ENCODE results near the gene INTS4. TPM values are rescaled to one million over a fixed set of nuclear protein-coding genes. Genes with fewer than 3 reads are reported as not detected.

The INTS4 gene
- total and polyA plus RNA-seq, 2 of the 4 experiments (the other 2 are of a cell fraction): 24.0 to 52.5 TPM

GRCh38 chr11:78010755-78011154 is 16.3 kb upstream of the INTS4 start:
- TF ChIP-seq RAD21 (IDR thresholded peaks at IDR 0.05; ENCODE audit: low read length) (no peak), CEBPB (IDR thresholded peaks at IDR 0.05; ENCODE audit: low read depth, low read length) (no peak), CHD1 (IDR thresholded peaks at IDR 0.05; ENCODE audit: low read depth, low read length) (no peak), BHLHE40 (IDR thresholded peaks at IDR 0.05; ENCODE audit: low read depth, low read length) (no peak), MAFK (IDR thresholded peaks at IDR 0.05; ENCODE audit: low read depth, low read length) (no peak), MXI1 (IDR thresholded peaks at IDR 0.05; ENCODE audit: borderline replicate concordance, low read depth, low read length) (no peak), USF2 (IDR thresholded peaks at IDR 0.05; ENCODE audit: low read depth, low read length) (no peak), POLR2A (IDR thresholded peaks at IDR 0.05; ENCODE audit: low read depth, low read length) (no peak), CTCF (conservative IDR thresholded peaks at IDR 0.05; ENCODE audit: low read depth, low read length) (no peak), RFX5 (IDR thresholded peaks at IDR 0.05; ENCODE audit: low read depth, low read length) (no peak), FOS (IDR thresholded peaks at IDR 0.05; ENCODE audit: low read depth, low read length) (no peak)
- ChIA-PET POLR2A (ENCODE audit: unreplicated experiment) (interaction anchor here (0.7 kb wide), 1 partner anchor 98 kb away, joined by 4 read pairs; no protein-coding TSS in a partner anchor), CTCF (interaction anchor here (0.6 to 1.5 kb wide), 2 partner anchors 11 to 481 kb away, joined by 3 to 4 read pairs; no protein-coding TSS in a partner anchor)
- H3K9me3 ChIP-seq (ENCODE audit: control insufficient read depth, insufficient read depth, low read length): no peaks in the 10 kb centered on the region
- no peak overlapping the region for H2AK5ac ChIP-seq (ENCODE audit: low read depth, low read length)
- H2BK5ac ChIP-seq (ENCODE audit: low read depth, low read length, poor library complexity, severe bottlenecking): no peak overlapping the region
- WGBS, 2 experiments (ENCODE audit: extremely low coverage in 2 of 2, insufficient read length in 1 of 2): no CpG with 5 or more reads among the region's 6 CpGs
- H3K18ac ChIP-seq (ENCODE audit: low read depth, low read length): no peak overlapping the region
- no peak overlapping the region for H4K5ac ChIP-seq (ENCODE audit: low read depth, low read length)
- no peaks in the 10 kb centered on the region for H3K4me1 ChIP-seq (ENCODE audit: control insufficient read depth, insufficient read depth, low read length)
- no peak overlapping the region for H2BK120ac ChIP-seq (ENCODE audit: low read depth, low read length)
- H2BK20ac ChIP-seq (ENCODE audit: low read depth, low read length): no peak overlapping the region
- H2AFZ ChIP-seq (replicated peaks; ENCODE audit: low read length, poor library complexity): no peak overlapping the region
- dilution Hi-C loops (cut with HindIII; ENCODE audit: low sequenced_read_pairs, unreplicated experiment): no loop called here
- no peak overlapping the region for H3K4me3 ChIP-seq (ENCODE audit: insufficient read depth, low read depth, low read length)
- no peak overlapping the region for H3K27ac ChIP-seq (ENCODE audit: insufficient read depth, low read length)
- no peaks in the 10 kb centered on the region for H3K36me3 ChIP-seq (ENCODE audit: control insufficient read depth, insufficient read depth, low read length)
- H3K56ac ChIP-seq (ENCODE audit: extremely low read depth, insufficient read depth, low read length): no peak overlapping the region
- no peak overlapping the region for H3K4ac ChIP-seq (ENCODE audit: low read depth, low read length)
- no peak overlapping the region for H3K23ac ChIP-seq (ENCODE audit: low read depth, low read length)
- no peak overlapping the region for H4K91ac ChIP-seq (ENCODE audit: insufficient read depth, low read depth, low read length)
- H3K9ac ChIP-seq (ENCODE audit: low read depth, low read length): no peak overlapping the region
- no peaks in the 10 kb centered on the region for H3K9me1 ChIP-seq (ENCODE audit: insufficient read depth, low read length)
- H2AK9ac ChIP-seq (replicated peaks; ENCODE audit: low read depth, low read length, poor library complexity): no peak overlapping the region
- H3K27me3 ChIP-seq (ENCODE audit: control insufficient read depth, insufficient read depth, low read length): no peaks in the 10 kb centered on the region
- H3K4me2 ChIP-seq (ENCODE audit: low read depth, low read length): no peak overlapping the region
- H4K20me1 ChIP-seq (ENCODE audit: insufficient read depth, low read length): no peaks in the 10 kb centered on the region
- BruUV-seq (replicated peaks): no TSS peak
- intact Hi-C loops (cut with micrococcal nuclease): no loop called here
- DNase-seq: no peak
- no peak for ATAC-seq (ENCODE audit: low read depth)
- no peaks in the 10 kb centered on the region for H3K79me1 ChIP-seq (ENCODE audit: low read depth in 1 of 2, low read length in 2 of 2)
- H4K8ac ChIP-seq (ENCODE audit: low read depth in 2 of 2, low read length in 2 of 2): no peak overlapping the region
- no peak overlapping the region for H3K14ac ChIP-seq (replicated peaks; ENCODE audit: low read depth, low read length)
- in situ Hi-C loops (cut with MboI; ENCODE audit: low sequenced_read_pairs): no loop called here
- no peak overlapping the region for H2BK15ac ChIP-seq (ENCODE audit: low read depth, low read length)

Measured in IMR-90 (cell line).